ENCODE results near the gene CLEC4D.

GRCh38 chr12:8466241-8466640 lies 47.1 kb upstream of the CLEC4D start:
- no peak for TF ChIP-seq CTCF (tag by site-specific recombination; IDR thresholded peaks at IDR 0.05)
- TF ChIP-seq ZNF302 (tag by site-specific recombination; IDR thresholded peaks at IDR 0.05; ENCODE audit: low read depth), result no peak

All from HEK293 (cell line).